ENCODE measurements around the gene PDZK1IP1.
"Not testable (repeated sequence)": the region's sequence is repeated elsewhere in the genome, so short reads cannot be mapped to it uniquely, and the experiment has no call there.

PDZK1IP1 gene

GRCh38 chr1:47193496-47193895, 3.7 kb upstream of the PDZK1IP1 start:
- DNase-seq = not testable (repeated sequence)

GRCh38 chr1:47192458-47193384, 2.9 kb upstream of the PDZK1IP1 start:
- peak; percentile 76 for DNase-seq

- DNase-seq = no peak
Measured at GRCh38 chr1:47191940-47192457, 2.2 kb upstream of the PDZK1IP1 start.

- no peak for DNase-seq
Measured at GRCh38 chr1:47190857-47191256, 1.0 kb upstream of the PDZK1IP1 start.

GRCh38 chr1:47190509-47190855, 646 bp upstream of the PDZK1IP1 start:
- no peak for DNase-seq

- no peak for DNase-seq
Measured at GRCh38 chr1:47188791-47189785, 748 bp downstream of the PDZK1IP1 start.

- DNase-seq = no peak
Measured at GRCh38 chr1:47187926-47188250, 1.9 kb downstream of the PDZK1IP1 start.

GRCh38 chr1:47187231-47187925, 2.5 kb downstream of the PDZK1IP1 start:
- no peak for DNase-seq

GRCh38 chr1:47186267-47187185, 3.3 kb downstream of the PDZK1IP1 start:
- DNase-seq = no peak

GRCh38 chr1:47184822-47185677, 4.8 kb downstream of the PDZK1IP1 start:
- no peak for DNase-seq

- no peak for DNase-seq
Measured at GRCh38 chr1:47184090-47184821, 5.6 kb downstream of the PDZK1IP1 start.

- DNase-seq = no peak
Measured at GRCh38 chr1:47183308-47184089, 6.3 kb downstream of the PDZK1IP1 start.

- no peak for DNase-seq
Measured at GRCh38 chr1:47182676-47183235, 7.1 kb downstream of the PDZK1IP1 start.

GRCh38 chr1:47181955-47182675, 7.7 kb downstream of the PDZK1IP1 start:
- no peak for DNase-seq

- no peak for DNase-seq
Measured at GRCh38 chr1:47181095-47181954, 8.5 kb downstream of the PDZK1IP1 start.

GRCh38 chr1:47180603-47181094, 9.2 kb downstream of the PDZK1IP1 start:
- no peak for DNase-seq
